Suppressor macrophage (primary cell): Measurements from ENCODE around the gene ZNF580.

Experiments
- DNase-seq, 4 experiments: peaks; one replicate each; pipeline ENCODE4 v3.0.0-alpha.2; 2020 to 2022

Gene ZNF580

DNA sequence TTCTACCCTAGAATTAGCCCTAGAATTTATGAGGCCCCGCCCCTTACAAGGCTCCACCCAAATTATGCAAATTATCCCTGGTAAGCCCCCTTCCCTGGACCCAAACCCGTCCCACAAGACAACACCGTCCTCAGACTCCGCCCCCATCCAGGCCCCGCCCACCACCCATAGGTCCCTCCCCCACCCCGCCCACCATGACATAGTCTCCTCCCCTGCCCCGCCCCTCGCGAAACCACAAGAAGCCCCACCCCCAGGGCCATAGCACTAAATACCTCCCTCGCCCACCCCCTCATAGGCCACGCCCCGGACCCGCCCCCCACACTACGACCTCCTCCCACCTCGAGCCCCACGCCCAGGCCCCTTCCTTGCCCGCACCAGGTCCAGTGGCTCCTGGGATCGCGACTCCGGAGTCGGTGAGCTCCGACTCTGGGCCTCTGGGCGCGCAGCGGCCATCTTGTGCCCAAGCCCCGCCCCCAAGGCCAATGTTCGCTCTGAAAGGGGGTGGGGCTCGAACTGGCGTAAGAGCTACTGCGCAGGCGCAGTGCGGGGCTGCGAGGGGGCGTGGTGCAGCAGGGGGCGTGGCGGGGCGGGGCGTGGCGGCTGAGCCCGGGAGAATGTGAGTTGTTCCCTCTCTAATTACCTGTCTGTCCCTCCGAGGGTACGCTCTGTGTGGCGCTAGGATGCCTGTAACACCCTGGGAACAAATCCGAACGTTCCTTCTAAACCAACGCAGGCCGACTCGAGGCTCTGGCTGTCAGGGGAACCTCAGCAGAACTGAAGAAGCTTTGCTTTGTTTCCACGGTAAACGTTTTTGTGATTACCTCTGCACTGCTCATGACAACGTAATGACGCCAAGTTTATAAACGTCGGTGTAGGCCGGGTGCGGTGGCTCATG lies 16.4 kb upstream of the ZNF580 start, which contains the start of gene ZNF784:
Gene ZNF784 (minus strand): TSS at position 458 of the 895 bp plus-strand sequence. CDS start 5 bp downstream, at position 453.
- peak; percentile 96 to 99 (median 98) for DNase-seq

DNA sequence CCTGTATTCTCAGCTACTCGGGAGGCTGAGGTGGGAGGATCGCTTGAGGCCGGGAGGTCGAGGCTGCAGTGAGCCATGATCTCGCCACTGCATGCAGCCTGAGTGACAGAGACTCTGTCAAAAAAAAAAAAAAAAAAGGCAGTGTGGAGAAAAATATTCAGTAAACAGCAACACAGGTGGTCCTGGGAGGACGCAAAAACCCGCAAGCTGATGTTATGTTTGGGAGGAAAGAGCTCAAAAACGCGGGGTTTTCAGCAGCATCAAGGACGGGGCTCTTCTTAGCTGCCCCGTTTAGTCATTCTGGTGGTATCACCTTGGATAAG lies 15.8 kb upstream of the ZNF580 start:
- no peak for DNase-seq

DNA sequence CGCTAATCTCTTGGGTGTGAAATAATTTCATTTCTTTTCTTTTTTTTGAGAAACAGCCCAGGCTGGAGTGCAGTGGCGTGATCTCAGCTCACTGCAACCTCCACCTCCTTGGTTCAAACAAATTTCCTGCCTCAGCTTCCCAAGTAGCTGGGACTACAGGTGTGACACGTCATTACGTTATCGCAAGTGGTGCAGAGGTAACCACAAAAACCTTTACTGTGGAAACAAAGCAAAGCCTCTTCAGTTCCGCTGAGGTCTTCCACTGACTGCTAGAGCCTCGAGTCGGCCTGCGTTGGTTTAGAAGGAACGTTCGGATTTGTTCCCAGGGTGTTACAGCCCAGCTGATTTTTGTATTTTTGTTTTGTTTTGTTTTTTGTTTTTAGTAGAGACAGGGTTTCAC lies 14.5 kb upstream of the ZNF580 start:
- no peak for DNase-seq

DNA sequence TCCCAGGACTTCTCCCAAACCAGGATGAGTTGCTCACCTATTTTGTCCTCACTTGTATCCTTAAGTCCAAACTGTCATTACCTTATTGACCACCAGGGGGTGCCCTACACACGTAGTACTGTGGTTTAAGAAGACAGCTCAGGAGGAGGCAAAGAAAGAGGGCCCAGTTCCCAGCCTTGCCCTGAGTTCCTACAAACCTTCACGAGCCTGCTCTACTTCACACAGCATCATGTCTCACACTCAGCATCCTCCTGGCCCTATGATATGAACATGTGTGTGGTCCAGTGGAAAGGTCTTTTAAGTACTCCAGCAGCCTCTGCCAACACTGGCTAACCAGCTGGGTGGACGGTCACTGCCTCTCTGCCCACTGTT lies 8.4 kb upstream of the ZNF580 start:
- peak; percentile 95 to 98 (median 97) for DNase-seq

DNA sequence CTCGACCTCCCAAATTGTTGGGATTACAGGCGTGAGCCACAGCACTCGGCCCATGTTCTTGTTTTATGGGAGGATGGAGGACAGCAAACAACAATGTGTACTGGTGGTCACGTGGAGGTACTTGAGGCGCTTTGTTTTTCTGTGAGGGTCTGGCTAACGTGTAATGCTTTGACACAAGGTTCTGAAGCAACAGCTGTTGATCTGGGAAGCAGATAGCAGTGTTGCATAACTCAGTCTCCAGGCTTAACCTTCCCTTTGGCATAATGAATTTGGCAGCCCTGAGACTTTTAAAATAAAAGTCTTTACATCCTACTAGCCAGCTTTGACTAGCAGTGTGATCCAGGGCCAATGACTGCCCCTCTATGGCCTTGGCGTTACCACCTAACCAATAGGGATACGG lies 6.9 kb upstream of the ZNF580 start:
- DNase-seq: peak in 3 of 4 experiments; percentile 16 to 39 (median 24)

DNA sequence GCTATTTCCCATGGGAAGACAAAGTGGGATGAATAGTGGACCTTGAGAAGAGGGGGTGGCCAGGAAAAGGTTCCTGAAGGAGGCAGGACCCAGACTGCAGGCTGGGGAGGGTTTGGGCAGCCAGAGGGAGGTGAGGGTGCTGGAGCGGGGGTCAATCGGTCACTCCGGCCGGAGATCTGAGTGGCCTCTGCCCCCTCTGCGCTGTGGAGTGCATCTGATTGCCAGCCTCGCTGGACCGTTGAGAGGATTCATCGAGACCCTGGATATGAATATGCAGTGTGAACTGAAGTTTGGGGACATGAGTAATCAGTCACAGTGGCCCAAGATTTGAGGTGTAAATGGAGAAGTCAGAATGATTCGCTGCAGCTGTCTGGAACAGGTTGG lies 5.5 kb upstream of the ZNF580 start:
- DNase-seq: peak in 1 of 4 experiments; percentile 26

DNA sequence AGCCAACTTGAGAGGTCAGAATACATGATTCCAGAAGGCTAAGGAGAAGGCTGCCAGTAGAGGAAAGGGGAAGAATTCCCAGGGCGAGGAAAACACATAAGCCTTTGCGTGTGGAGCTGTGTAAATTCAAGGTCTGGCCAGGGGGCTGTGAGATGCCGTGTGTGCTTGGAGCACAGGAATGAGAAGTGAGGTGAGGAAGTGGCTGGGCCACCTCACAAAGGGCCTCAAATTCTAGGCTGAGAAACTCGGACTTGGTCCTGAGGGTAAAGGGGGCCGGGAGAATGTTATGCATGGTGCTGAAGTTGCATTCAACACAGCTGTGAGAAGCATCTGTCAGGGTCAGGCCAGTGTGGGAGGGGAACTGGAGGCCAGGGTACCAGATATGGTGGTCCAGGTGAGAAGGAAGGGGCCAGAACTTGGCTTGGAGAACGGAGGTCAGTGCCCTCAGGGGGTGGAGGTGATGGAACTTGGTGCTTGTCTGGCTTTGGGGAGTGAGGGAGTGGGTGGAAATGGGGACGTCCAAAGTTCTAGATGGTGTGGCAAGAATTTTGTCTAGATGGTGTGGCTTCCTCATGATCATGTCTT lies 4.9 kb upstream of the ZNF580 start:
- no peak for DNase-seq

DNA sequence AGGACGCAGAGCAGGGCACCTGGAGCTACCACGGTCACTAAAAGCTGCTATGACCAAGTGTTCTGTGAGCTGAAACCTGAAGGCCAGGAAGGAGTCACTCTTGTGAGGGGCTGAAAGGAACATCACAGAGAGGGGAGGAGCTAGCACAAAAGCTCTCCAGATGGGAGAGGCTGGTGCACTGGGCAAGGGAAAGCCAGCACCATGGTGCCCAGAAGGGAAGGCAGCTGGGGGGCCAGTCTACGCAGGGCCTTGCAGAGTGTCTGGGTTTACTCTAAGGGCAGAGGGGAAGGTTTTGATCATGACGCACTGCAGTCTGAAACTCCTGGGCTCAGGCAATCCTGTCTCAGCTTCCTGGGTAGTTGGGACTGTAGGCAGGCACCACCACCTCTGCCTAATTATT lies 4.1 kb upstream of the ZNF580 start:
- DNase-seq: no peak

DNA sequence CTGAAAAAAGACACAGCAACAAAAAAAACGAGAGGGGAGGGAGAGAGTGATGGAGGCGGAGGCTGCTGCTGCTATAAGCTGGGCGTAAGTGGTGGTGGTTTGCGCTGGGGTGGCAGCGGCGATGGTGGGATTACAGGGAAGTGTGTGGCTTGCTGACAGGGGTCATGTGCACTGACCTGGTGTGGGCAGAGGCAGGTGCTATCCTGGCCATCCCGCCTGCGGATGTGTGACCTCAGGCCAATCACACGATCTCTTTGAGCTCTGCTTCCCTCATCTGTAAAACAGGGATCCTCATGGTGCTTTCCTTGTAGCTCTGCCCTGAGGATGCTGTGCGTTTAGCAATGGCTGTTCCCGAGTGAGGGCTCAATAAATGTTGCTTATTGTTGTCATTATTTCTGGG lies 3.3 kb upstream of the ZNF580 start:
- DNase-seq: no peak

DNA sequence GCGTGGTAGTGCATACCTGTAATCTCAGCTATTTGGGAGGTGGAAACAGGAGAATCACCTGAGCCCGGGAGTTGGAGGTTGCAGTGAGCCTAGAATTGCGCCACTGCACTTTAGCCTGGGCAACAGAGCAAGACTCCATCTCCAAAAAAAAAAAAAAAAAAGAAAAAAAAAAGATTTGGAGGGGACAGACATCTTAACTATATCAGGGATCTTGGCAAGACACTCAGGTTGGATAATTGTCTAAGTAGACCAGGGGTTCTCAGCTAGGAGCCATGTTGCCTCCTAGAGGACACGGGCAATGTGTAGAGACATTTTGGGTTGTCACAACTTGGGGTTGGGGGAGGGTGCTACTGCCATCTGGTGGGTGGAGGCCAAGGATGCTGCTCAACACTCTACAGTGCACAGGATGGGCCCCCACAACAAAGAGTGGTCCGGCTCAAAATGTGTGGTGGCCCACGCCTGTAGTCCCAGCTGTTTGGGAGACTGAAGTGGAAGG lies 1.9 kb upstream of the ZNF580 start:
- peak; percentile 58 to 75 (median 63) for DNase-seq

DNA sequence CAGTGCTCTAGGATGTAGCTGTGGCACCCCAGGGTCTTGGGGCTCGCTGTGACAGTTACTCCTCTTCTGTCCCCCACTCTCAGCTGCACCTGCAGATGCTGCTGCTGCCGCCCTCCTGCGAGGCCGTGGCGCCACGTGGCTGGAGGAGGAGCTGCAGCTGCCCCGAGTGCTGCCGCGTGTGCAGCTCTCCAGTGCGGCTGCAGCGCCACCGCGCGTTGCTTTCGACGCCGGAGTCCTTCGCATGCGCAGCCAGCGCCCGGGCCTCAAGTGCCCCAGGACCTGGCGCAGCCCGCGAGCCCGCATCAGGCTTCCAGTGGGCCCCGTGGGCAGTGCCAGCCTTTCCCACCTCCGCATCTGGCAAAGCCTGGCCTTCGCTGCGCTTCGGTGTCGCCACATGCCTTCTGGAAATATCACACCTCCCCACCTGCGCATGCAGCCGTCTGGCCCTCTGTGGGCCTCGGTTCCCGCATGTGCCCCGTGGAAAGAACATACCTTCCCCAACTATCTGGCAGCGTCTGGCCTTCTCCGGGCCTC lies 692 bp upstream of the ZNF580 start:
- DNase-seq: peak; percentile 49 to 85 (median 66)

DNA sequence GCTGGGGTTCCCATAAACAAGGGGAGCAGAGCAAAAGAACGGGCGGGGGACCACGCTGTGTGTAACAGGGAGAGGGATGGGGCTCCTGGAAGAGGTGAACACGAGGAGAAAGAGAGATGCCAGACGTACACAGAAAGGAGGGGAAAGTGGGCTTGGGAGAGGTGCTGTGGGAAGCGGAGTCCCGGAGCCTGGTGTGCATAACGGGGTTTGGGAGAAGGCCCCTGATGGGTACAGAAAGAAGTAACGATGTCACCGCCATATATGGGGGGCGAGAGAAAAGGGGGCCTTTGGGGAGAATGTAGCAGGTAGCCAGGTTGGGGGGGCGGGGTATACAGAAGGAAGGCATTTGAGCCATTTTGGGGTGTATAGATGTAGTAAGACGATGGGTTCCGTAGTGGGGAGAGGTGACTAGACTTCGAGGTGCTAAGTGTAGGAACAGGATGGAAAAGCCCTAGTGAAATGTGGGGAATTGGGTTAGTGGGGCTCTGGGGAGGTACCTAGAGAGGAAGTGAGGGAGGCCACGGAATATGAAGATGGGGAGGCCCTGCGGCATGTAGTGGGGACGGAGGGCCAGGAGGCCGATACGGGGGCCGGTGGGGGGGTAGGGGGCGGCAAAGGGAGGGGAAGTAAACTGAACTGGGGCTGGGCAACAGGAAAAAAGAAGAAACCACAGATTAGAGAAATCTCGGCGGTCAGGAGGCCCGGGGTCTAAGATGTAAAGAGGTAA lies 787 bp downstream of the ZNF580 start:
- peak in 2 of 4 experiments; percentile 20 to 30 for DNase-seq

DNA sequence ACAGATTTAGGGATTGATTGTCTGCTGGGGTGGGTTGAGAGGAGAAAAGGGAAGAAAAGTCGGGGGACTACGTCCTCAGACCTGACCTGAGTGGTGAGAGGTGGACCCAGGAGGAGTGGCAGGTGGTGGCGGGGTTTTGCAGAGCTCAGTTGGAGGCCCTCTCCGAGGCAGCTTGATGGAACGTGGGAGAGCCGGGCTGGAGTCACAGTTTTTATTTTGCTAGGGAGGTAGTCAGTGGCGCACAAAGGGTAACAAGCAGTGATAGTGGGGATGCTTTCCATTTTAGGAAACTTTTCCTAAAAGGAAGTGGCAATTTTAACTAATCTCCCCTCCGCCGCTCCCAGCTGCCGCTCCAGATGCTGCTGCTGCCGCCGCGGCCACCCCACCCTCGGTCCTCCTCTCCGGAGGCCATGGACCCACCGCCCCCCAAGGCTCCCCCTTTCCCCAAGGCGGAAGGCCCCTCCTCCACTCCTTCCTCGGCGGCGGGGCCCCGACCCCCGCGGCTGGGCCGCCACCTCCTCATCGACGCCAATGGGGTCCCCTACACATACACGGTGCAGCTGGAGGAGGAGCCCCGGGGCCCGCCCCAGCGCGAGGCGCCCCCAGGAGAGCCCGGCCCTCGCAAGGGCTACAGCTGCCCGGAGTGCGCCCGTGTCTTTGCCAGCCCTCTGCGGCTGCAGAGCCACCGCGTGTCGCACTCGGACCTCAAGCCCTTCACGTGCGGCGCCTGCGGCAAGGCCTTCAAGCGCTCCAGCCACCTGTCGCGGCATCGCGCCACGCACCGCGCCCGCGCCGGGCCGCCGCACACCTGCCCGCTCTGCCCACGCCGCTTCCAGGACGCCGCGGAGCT lies 1.6 kb downstream of the ZNF580 start:
- peak in 2 of 4 experiments; percentile 24 to 33 for DNase-seq

DNA sequence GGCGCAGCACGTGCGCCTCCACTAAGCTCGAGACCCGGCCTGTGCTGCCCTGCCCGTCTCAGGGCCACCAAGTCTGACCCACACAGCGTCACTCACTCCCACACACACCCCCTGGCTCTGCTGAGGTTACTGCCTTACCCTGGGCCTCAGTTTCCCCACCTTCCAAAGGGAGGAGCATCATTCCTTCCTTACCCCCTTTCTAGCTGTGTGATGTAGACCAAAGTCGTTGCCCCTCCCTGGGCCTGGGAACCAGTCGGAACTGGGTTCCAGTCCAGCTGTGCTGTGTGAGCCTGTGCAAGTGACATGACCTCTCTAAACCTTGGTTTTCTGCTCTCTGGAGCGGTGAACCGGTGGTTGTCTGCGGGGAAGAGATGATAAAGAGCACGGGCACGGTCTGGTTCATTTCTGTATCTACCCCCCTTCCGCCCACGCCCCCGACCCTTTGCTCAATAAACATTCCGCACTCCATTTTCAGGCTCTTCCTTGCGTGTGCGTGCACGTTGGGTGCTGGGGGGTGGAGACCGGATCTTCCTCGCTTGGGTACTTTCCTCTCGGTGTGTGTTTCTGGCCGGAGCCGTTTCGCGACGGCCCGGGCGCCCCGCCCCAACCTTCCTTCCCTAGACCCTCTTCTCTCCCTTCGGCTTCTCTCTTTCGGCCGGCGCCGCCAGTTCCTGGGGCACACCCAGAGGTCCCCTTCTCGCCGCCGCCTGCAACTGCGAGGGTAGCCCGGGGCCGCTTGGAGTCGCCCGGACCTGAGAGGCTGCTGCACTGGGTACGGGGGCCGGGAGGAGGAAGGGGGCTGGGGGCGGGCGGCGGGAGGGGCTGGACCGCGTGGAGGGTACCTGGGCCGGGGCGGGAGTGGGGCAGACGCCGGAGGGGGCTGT lies 2.4 kb downstream of the ZNF580 start, which contains the start of gene ZNF581:
Gene ZNF581 (plus strand): TSS at position 647 of the 884 bp plus-strand sequence. CDS start 923 bp downstream, outside the sequence.
- DNase-seq: peak; percentile 74 to 87 (median 82)

DNA sequence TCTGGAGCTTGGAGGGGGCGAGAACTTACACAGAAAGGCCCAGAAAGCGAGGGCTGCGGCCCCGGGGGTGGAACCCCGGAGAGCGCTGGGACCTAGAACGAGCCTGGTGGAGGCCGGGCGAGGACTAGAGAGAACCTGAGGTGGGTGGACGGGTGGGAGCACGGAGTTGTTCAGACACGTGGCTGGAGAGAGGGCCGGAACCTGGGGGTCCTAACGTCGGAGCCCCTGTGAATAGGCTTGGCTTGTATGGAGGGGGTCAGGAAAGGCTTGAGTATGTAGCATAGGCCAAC lies 3.0 kb downstream of the ZNF580 start:
- DNase-seq: peak in 1 of 4 experiments; percentile 41

DNA sequence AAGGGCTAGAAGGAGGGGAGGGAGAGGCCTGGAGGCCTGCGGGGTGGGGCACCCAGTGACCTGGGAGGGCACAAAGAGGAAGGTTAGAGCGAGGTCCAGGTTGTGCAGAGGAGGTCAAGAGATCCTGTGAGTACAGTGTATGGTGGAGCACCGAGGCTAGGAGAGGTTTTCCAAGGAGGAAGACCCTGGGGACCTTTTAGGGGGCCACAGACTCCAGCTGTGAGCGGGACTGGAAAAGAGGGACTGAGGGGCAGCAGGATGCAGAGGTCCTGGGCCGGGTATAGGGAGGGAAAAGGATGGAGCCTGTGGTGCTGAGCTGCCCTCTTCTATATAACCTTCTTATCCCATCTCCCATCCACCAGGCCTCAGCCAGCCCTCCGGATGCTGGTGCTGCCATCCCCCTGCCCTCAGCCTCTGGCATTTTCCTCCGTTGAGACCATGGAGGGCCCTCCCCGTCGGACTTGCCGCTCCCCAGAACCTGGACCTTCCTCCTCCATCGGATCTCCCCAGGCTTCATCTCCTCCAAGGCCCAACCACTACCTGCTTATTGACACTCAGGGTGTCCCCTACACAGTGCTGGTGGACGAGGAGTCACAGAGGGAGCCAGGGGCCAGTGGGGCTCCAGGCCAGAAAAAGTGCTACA lies 3.5 kb downstream of the ZNF580 start:
- no peak for DNase-seq

DNA sequence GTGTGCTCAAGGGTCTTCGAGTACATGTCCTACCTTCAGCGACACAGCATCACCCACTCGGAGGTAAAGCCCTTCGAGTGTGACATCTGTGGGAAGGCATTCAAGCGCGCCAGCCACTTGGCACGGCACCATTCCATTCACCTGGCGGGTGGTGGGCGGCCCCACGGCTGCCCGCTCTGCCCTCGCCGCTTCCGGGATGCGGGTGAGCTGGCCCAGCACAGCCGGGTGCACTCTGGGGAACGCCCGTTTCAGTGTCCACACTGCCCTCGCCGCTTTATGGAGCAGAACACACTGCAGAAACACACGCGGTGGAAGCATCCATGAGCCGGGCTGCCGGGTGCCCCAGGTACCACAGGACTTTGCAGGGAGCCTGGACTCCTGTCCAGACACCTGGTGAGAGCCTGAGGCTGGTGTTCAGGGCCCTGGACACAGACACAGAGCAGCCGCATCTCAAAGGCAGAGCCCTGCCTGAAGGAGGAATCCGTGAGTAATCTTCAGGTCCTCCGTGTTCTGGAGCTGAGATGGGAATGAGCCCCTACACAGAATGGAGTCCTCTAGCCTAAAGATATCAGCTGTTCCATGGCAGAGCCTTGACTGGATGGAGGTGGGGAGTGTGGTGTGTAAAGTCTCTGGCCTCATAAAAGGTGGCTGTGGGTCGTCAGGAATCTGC lies 4.2 kb downstream of the ZNF580 start:
- DNase-seq: no peak

DNA sequence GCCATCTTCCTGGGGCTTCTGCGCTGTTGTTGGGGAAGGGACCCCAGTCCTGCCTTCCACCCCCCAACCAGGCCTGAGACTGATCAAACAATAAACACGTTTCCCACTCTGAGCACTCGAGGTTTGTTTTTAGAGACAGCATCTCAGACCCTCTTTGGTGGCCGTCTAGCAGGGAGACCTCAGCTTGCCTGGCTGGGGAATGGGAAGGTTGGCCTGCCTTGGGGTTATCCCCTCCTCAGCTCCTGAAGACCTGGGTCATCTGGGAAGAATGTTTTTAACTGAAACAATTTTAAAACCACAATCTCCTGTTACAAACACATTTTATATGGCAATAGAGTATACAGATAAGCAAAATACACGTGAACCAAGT lies 4.7 kb downstream of the ZNF580 start:
- DNase-seq: no peak

DNA sequence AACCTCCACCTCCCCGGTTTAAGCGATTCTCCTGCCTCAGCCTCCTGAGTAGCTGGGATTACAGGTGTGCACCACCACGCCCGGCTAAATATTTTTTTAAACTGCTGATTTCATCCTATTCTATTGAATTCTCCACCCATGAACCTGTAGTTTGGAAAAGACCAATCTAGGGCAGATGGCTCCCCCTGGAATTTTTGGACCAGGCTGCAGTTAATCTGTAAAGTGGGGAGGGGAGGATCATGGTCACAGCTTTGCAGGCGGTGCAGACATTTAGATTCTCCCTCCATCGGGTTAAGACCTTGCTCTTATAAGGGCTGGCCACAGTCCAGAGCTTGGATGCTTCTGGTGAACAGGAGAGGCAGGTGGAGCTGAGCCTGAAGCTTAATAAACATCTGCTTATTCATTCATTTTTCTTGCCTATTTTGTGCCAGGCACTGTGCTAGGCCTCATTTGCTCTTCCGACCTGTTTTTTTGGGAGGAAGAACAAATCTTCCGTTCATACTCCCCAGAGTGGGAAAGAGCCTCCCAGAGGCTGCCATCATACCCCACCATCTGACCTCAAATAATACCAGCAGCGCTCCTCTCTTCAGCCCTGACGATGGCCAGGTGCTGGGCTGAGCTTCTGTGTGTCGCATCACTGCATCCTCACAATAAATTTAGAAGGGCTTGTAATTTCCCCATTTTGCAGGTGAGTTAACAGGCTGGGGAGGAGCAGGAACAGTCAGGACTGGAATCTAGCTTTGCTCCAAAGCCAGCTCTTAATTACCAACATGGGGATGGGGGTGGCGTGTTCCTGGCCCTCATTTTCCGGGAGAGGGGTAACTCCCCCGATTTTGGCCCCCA lies 6.3 kb downstream of the ZNF580 start:
- DNase-seq: no peak
